Measurements from ENCODE around the gene SPOCK3. TPM values are rescaled to one million over a fixed set of nuclear protein-coding genes. Genes with fewer than 3 reads are reported as not detected.

The SPOCK3 gene
- polyA plus RNA-seq, 2 of the 4 experiments (the other 2 are of a cell fraction): 0.15 to 0.61 TPM

DNA sequence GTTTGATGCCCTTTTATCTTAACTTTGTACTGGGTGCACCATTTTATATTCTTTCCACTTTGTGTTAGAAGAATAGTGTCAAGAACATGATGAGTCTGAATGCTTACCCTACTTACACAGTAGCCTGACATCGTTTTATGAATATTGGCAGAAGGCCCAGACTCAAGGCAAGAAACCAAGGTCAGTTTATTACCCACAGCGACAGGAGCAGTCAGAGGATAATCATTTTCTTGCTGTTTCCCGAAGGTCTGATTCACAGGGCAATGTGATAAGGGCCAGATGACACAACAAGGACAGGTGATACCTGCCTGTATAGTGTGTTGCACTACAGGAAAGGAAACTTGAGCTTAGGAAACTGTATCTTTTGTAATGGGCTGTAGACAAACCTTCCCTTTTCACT is 417.4 kb downstream of the SPOCK3 start:
- CTCF ChIA-PET: no interaction called here
- Histone ChIP-seq H3K27ac (no peak overlapping the region), H3K4me2 (no peak overlapping the region), H3K4me3 (no peak overlapping the region), H3K4me1 (no peaks in the 10 kb centered on the region), H3K9me3 (no peaks in the 10 kb centered on the region)
- DNase-seq (ENCODE audit: low read depth in 1 of 2, low spot score in 1 of 2) (peak in 1 of 2 experiments; percentile 2), ATAC-seq (no peak), FAIRE-seq (no peak)
- POLR2A ChIA-PET: no interaction called here
- WGBS (ENCODE audit: missing lambda C conversion rate): 12% methylated on average over 3 of the region's 3 CpGs
- no peak for TF ChIP-seq RCOR1 (IDR thresholded peaks at IDR 0.05; ENCODE audit: low read depth, low read length)
- TF ChIP-seq, protein P1, sequence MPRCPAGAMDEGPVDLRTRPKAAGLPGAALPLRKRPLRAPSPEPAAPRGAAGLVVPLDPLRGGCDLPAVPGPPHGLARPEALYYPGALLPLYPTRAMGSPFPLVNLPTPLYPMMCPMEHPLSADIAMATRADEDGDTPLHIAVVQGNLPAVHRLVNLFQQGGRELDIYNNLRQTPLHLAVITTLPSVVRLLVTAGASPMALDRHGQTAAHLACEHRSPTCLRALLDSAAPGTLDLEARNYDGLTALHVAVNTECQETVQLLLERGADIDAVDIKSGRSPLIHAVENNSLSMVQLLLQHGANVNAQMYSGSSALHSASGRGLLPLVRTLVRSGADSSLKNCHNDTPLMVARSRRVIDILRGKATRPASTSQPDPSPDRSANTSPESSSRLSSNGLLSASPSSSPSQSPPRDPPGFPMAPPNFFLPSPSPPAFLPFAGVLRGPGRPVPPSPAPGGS (IDR thresholded peaks at IDR 0.05): no peak
- TF ChIP-seq RNF2 (IDR thresholded peaks at IDR 0.05; ENCODE audit: borderline replicate concordance, low read depth): no peak
- no peak for TF ChIP-seq FOXS1 (CRISPR knock-in tag; IDR thresholded peaks at IDR 0.05)
- no peak for TF ChIP-seq REST (IDR thresholded peaks at IDR 0.05)
- TF ChIP-seq RARB (CRISPR knock-in tag; IDR thresholded peaks at IDR 0.05): no peak
- TF ChIP-seq EHMT2 (IDR thresholded peaks at IDR 0.05; ENCODE audit: low read depth): no peak
- no peak for TF ChIP-seq HOXA7 (CRISPR knock-in tag; IDR thresholded peaks at IDR 0.05)
- TF ChIP-seq MAFK (IDR thresholded peaks at IDR 0.05; ENCODE audit: partially characterized antibody): no peak
- TF ChIP-seq HOXB5 (CRISPR knock-in tag; IDR thresholded peaks at IDR 0.05): no peak

DNA sequence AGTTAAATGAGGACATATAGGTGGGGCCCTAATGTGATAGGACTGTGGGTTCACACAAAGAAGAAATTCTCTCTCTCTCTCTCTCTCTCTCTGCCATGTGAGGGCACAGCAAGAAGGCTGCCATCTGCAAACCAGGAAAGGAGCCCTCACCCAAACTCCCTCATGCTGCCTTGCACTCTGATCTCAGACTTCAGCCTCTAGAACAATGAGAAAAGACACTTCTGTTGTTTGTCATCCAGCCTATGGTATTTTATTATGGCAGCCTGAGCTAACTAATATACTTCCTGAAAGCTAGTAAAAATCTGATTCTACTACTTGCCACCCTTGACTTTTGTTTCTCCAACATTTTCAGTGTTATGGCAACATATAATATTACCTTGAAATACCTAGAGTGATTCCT is 425.9 kb downstream of the SPOCK3 start:
- POLR2A ChIA-PET: no interaction called here
- FAIRE-seq (no peak), DNase-seq (ENCODE audit: low read depth in 1 of 2, low spot score in 1 of 2) (no peak), ATAC-seq (no peak)
- Histone ChIP-seq H3K4me2 (no peak overlapping the region), H3K27ac (no peak overlapping the region), H3K4me1 (no peaks in the 10 kb centered on the region), H3K4me3 (no peak overlapping the region), H3K9me3 (no peaks in the 10 kb centered on the region)
- CTCF ChIA-PET: no interaction called here
- TF ChIP-seq FOXS1 (CRISPR knock-in tag; IDR thresholded peaks at IDR 0.05) (no peak), ZFP36 (IDR thresholded peaks at IDR 0.05; ENCODE audit: borderline replicate concordance, partially characterized antibody) (no peak), RCOR1 (IDR thresholded peaks at IDR 0.05; ENCODE audit: low read depth, low read length) (no peak), TP53 (CRISPR knock-in tag; IDR thresholded peaks at IDR 0.05) (no peak), NR3C1 (IDR thresholded peaks at IDR 0.05) (no peak), HOXB5 (CRISPR knock-in tag; IDR thresholded peaks at IDR 0.05) (no peak), EHMT2 (IDR thresholded peaks at IDR 0.05; ENCODE audit: low read depth) (no peak), TFCP2L1 (CRISPR knock-in tag; IDR thresholded peaks at IDR 0.05) (no peak), JUN (IDR thresholded peaks at IDR 0.05) (no peak), ZSCAN20 (CRISPR knock-in tag; IDR thresholded peaks at IDR 0.05) (no peak), CBX8 (IDR thresholded peaks at IDR 0.05) (no peak)
- TF ChIP-seq, protein P2, sequence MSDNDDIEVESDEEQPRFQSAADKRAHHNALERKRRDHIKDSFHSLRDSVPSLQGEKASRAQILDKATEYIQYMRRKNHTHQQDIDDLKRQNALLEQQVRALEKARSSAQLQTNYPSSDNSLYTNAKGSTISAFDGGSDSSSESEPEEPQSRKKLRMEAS (IDR thresholded peaks at IDR 0.05): no peak

- FAIRE-seq (no peak), DNase-seq (ENCODE audit: low read depth in 1 of 2, low spot score in 1 of 2) (no peak), ATAC-seq (no peak)
- ChIA-PET POLR2A (no interaction called here), CTCF (no interaction called here)
- Histone ChIP-seq H3K4me2 (no peak overlapping the region), H3K27ac (no peak overlapping the region), H3K4me1 (no peaks in the 10 kb centered on the region), H3K9me3 (no peaks in the 10 kb centered on the region), H3K4me3 (no peak overlapping the region)
- WGBS (ENCODE audit: missing lambda C conversion rate): 23% methylated on average over 4 of the region's 4 CpGs
- TF ChIP-seq SMC3 (IDR thresholded peaks at IDR 0.05) (no peak), CTCF (IDR thresholded peaks at IDR 0.05) (no peak), EP300 (IDR thresholded peaks at IDR 0.05) (no peak), TP53 (CRISPR knock-in tag; IDR thresholded peaks at IDR 0.05) (no peak), FOXS1 (CRISPR knock-in tag; IDR thresholded peaks at IDR 0.05) (no peak), TFCP2L1 (CRISPR knock-in tag; IDR thresholded peaks at IDR 0.05) (no peak), CEBPB (IDR thresholded peaks at IDR 0.05) (no peak)
Observed at GRCh38 chr4:166802346-166802745, 431.9 kb downstream of the SPOCK3 start.
